Pancreas (tissue), 10 donors: ENCODE measurements around the gene GBA2. TPM values are rescaled to one million over a fixed set of nuclear protein-coding genes. Genes with fewer than 3 reads are reported as not detected.

Source experiments
- ATAC-seq, 4 donors: fragments of 200-7000 bp; cut with Tn5 transposase; one replicate each; pipeline versions ENCODE4 v1.8.0 to v1.9.1; 2020; ENCODE audit warnings: mild to moderate bottlenecking in 4 of 4, moderate library complexity in 4 of 4
- DNase-seq, 6 donors: peaks; one replicate each; pipeline ENCODE4 v3.0.0-alpha.2; 2020
- FAIRE-seq: peaks from 2 replicates; lab custom pipeline; 2012; peaks lifted over from hg19 to GRCh38; lab: Jason Lieb, UNC
- H3K27ac ChIP-seq, 4 donors: fragments of 200-600 bp; sonication (generic); 1 replicate in 3 of 4; 2 replicates in 1 of 4; pipeline versions ENCODE4 v1.5.0 to v1.8.0; 2020
- H3K27me3 ChIP-seq, 4 donors: fragments of 200-600 bp; one replicate each; pipeline ENCODE4 v1.8.0; 2021
- H3K36me3 ChIP-seq, 3 donors: fragments of 200-600 bp; sonication (generic) in 1 of 3; one replicate each; pipeline versions ENCODE4 v1.5.0 to v1.8.0; 2020 to 2021
- H3K4me1 ChIP-seq, 3 donors: fragments of 200-600 bp; one replicate each; pipeline ENCODE4 v1.8.0; 2021
- H3K4me3 ChIP-seq, 4 donors: fragments of 200-600 bp; sonication (generic) in 2 of 4; one replicate each; pipeline versions ENCODE4 v1.5.0 to v1.8.0; 2020 to 2021
- H3K9me3 ChIP-seq, 4 donors: fragments of 200-600 bp; one replicate each; pipeline ENCODE4 v1.8.0; 2021
- WGBS, 2 donors: extraction: QIAGEN DNeasy Blood & Tissue Kit; methylation state at CpG; one replicate each; pipeline ENCODE4 v1.1.7; 2013; 5-methylcytosine and 5-hydroxymethylcytosine counted together
- intact Hi-C, 3 donors: fragments of 100-400 bp; cut with DNase I; formaldehyde crosslinking; loops; one replicate each; pipeline versions ENCODE4 v1.11.1 to v1.14.2; 2022
- polyA plus RNA-seq, 2 donors: library from polyadenylated mRNA; stranded (reverse); fragments of 200-250 nt; gene quantifications; one replicate each; pipeline ENCODE4 v1.2.3, GENCODE V29; 2013
- total RNA-seq, 6 donors: library from RNA; stranded (reverse); fragmentation: NEBNext Ultra II Directional in 4 of 6; extraction: Animal tissue kit (Norgen Biotek cat#: 25700) in 4 of 6; gene quantifications; one replicate each; pipeline versions ENCODE4 v1.2.1 to v1.2.4, GENCODE V29; 2021 to 2023
- TF ChIP-seq, protein P1 (sequence below), 4 donors: fragments of 200-600 bp; sonication (generic) in 3 of 4; IDR thresholded peaks; one replicate each; pipeline versions ENCODE4 v1.5.0 to v1.8.0; 2021; ENCODE audit warnings: antibody characterized with exemption in 4 of 4
- donor health status: healthy with polysubstance abuse.
- donor health status: DM: no; HTN: no; CAD: no; lungs with moderate emphysema.
- donor health status: DM: no; HTN: no; CAD: no.
- donor health status: control.
- donor health status: control.
- donor health status: Bipolar disorder and iron deficiency.
- donor health status: DM: yes; HTN: yes; CAD: no.
- donor health status: DM: no; HTN: no; CAD: no.
- donor health status: DM: no; HTN: no; CAD: no.
- donor health status: DM: yes; HTN: yes; CAD: no.

GBA2 gene
- total and polyA plus RNA-seq, 8 donors = 22.0 to 91.3 (median 34.4) TPM

DNA sequence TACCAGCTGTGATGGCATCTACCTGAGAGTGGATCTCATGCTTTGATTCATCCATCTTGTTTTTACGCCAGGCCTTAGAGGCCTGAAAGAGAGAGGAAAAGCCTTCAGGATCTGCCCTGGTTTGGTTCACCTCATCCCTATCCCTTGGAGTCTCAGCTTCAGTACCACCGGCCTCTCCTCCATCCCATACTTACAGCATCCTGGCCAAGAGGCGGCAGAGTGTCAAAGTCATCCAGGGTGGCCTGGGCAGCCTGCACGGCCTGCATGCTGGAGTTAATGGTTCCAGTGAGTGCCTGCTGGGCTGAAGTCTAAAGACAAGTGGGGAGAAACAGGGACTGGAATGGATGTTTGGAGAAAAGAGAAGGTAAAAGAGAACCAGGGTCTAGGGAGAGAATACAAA lies 29.5 kb downstream of the GBA2 start:
- intact Hi-C loops = no loop called here
- Histone ChIP-seq H3K27me3 (no peaks in the 10 kb centered on the region), H3K9me3 (no peaks in the 10 kb centered on the region), H3K36me3 (peaks cover 14 to 99% (median 90%) of the 10 kb centered on the region in 3 donors), H3K4me1 (no peaks in the 10 kb centered on the region), H3K4me3 (no peak overlapping the region), H3K27ac (no peak overlapping the region)
- DNase-seq = no peak
- TF ChIP-seq, protein P1, sequence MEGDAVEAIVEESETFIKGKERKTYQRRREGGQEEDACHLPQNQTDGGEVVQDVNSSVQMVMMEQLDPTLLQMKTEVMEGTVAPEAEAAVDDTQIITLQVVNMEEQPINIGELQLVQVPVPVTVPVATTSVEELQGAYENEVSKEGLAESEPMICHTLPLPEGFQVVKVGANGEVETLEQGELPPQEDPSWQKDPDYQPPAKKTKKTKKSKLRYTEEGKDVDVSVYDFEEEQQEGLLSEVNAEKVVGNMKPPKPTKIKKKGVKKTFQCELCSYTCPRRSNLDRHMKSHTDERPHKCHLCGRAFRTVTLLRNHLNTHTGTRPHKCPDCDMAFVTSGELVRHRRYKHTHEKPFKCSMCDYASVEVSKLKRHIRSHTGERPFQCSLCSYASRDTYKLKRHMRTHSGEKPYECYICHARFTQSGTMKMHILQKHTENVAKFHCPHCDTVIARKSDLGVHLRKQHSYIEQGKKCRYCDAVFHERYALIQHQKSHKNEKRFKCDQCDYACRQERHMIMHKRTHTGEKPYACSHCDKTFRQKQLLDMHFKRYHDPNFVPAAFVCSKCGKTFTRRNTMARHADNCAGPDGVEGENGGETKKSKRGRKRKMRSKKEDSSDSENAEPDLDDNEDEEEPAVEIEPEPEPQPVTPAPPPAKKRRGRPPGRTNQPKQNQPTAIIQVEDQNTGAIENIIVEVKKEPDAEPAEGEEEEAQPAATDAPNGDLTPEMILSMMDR (IDR thresholded peaks at IDR 0.05) = no peak
- FAIRE-seq = no peak
- ATAC-seq = no peak
- 94 to 98% methylated on average over 4 of the region's 4 CpGs for WGBS, 2 donors

DNA sequence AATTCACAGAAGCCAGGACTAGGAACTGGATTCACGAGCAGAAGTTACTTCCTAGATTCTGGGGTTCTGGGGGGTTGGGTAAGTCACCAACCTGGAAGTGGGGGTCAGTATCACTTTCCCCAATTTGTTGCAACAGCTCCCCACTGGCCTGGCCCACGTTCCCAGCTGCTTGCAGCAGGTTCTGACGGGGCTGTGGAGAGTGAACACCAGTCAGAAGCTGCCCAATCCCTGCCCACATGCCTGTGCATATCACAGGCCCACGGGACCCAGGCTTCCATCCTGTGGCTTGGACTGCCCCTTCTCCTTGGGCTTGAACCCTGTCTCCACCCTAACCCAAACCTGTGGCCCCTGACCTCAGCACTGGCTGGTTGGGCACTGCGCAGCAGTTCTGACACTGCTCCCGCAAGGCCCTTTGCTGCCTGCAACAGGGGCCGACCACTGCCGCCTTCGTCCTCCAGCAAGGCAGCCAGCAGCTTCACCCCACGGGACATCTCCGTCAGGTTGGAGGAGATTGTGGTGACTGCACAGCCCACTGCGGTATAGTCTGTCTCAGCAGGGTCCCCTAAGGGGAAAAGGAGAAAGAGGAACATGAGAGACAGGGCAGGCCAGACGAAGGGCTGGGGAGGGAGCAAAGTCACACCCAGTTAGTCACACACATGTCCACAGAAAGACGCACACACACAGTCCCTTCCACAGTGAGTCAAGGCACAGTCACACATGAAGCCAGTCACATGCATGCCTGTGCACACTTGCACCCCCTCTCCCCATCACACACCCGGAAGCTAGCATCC lies 30.1 kb downstream of the GBA2 start:
- TF ChIP-seq, protein P1 (IDR thresholded peaks at IDR 0.05) = no peak
- Histone ChIP-seq H3K9me3 (no peaks in the 10 kb centered on the region), H3K27ac (no peak overlapping the region), H3K4me1 (no peaks in the 10 kb centered on the region), H3K4me3 (no peak overlapping the region), H3K36me3 (peaks cover 16 to 99% (median 90%) of the 10 kb centered on the region in 3 donors), H3K27me3 (no peaks in the 10 kb centered on the region)
- FAIRE-seq (no peak), ATAC-seq (no peak), DNase-seq (no peak)
- WGBS, 2 donors = 91 to 95% methylated on average over 15 of the region's 15 CpGs
- intact Hi-C loops = no loop called here

DNA sequence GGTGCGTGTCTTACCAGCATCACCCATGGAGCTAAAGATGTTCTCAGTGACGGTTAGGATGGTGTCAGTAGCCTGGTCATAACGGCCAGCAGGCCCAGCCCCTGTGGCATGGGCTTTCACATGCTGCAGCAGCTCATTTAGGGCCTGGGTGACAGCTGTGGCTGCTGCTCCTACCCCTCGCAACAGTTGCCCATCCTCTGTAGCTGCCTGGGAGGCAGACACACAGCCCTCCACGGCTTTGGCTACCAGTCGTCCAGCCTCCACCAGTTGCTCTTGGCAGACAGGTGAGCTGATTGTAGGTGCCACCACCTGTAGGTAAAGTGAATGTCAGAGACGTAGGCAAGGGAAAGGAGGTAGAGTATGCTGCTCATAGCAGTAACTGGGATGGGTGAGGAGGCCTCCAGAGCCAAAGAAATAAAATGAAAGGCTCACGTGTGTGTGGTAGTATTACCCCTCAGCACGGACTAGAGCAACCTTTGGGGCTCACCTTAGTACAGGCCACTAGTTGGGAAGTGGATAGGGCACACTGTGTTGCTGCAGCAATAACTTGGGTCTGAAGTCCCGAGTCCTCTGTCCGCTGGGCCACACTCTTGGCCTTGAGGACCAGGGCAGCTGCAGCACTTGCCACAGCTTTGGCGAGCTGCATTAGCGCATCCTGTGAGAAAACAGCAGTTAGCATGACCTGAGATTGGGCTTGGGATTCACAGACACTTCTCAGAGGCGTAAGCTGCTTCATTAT lies 31.7 kb downstream of the GBA2 start:
- Histone ChIP-seq H3K4me1 (no peaks in the 10 kb centered on the region), H3K27me3 (no peaks in the 10 kb centered on the region), H3K9me3 (no peaks in the 10 kb centered on the region), H3K36me3 (peaks cover 17 to 99% (median 82%) of the 10 kb centered on the region in 3 donors), H3K27ac (no peak overlapping the region), H3K4me3 (no peak overlapping the region)
- ATAC-seq (no peak), FAIRE-seq (no peak), DNase-seq (no peak)
- 89 to 92% methylated on average over 14 of the region's 14 CpGs for WGBS, 2 donors
- TF ChIP-seq, protein P1 (IDR thresholded peaks at IDR 0.05) = no peak
- intact Hi-C loops = no loop called here

DNA sequence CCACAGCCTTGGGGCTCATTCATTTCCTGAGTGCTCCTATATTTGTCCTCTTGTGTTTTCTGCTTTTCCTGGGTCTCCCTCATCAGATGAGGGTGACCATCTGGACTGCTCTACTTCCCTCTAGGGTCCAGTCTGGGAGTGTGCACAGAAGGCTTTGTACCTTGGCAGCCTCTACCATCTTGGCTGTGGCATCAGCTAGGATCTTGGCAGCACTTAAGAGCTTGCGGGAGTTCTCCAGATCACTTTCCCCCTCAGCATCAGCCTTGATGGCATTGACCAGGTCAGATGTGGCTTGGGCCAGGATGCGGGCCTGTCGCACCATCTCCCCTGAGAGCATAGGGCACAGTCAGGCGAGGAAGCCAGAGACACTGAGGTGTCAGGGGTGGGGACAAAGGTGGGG lies 32.8 kb downstream of the GBA2 start:
- no peak for FAIRE-seq
- intact Hi-C loops = no loop called here
- WGBS, 2 donors = 88 to 90% methylated on average over 4 of the region's 4 CpGs
- no peak for DNase-seq
- H3K36me3 ChIP-seq = peaks cover 17 to 99% (median 78%) of the 10 kb centered on the region in 3 donors
- H3K4me3 ChIP-seq = no peak overlapping the region
- no peaks in the 10 kb centered on the region for H3K4me1 ChIP-seq
- no peaks in the 10 kb centered on the region for H3K9me3 ChIP-seq
- H3K27me3 ChIP-seq = no peaks in the 10 kb centered on the region
- TF ChIP-seq, protein P1 (IDR thresholded peaks at IDR 0.05) = no peak
- H3K27ac ChIP-seq = no peak overlapping the region
- ATAC-seq = peak in 3 of 4 donors; percentile 18 to 49 (median 48)
